Stimulated activated naive B cell treated with anti-CD40 and anti-IgM and Interleukin-4, amounts not matched to agents 10 μg/mL and 1 μg/mL and 100 μg/mL, for 72 hours (primary cell): ENCODE data around the gene CENPQ.

Experiments
- ATAC-seq, 2 donors: fragments of 150-1000 bp; cut with Tn5 transposase; replicated peaks; 2 replicates each; pipeline ENCODE4 v1.10.0; 2021; ENCODE audit warnings: moderate library complexity in 1 of 2
- DNase-seq: peaks from one replicate; pipeline ENCODE4 v3.0.0; 2021
- H3K27ac Mint-ChIP-seq: one replicate; pipeline ENCODE4 v1.8.0; 2022; ENCODE audit warnings: mild to moderate bottlenecking, mixed read lengths
- H3K27me3 Mint-ChIP-seq, 2 donors: one replicate each; pipeline ENCODE4 v1.8.0; 2022; ENCODE audit warnings: mixed read lengths in 2 of 2
- H3K36me3 Mint-ChIP-seq, 2 donors: one replicate each; pipeline ENCODE4 v1.8.0; 2022; ENCODE audit warnings: mixed read lengths in 2 of 2, mild to moderate bottlenecking in 1 of 2
- H3K4me1 Mint-ChIP-seq, 2 donors: one replicate each; pipeline ENCODE4 v1.8.0; 2022; ENCODE audit warnings: mixed read lengths in 2 of 2, mild to moderate bottlenecking in 1 of 2
- H3K4me3 Mint-ChIP-seq, 2 donors: one replicate each; pipeline ENCODE4 v1.8.0; 2022; ENCODE audit warnings: mild to moderate bottlenecking in 2 of 2, mixed read lengths in 2 of 2, moderate library complexity in 1 of 2
- H3K9me3 Mint-ChIP-seq, 2 donors: one replicate each; pipeline ENCODE4 v1.8.0; 2022; ENCODE audit warnings: mixed read lengths in 2 of 2, mild to moderate bottlenecking in 1 of 2

Gene CENPQ

GRCh38 chr6:49540614-49541013 lies 77.4 kb downstream of the CENPQ start:
- no peaks in the 10 kb centered on the region for H3K27me3 Mint-ChIP-seq
- H3K9me3 Mint-ChIP-seq, result no peaks in the 10 kb centered on the region
- no peak for ATAC-seq
- no peak overlapping the region for H3K27ac Mint-ChIP-seq
- H3K36me3 Mint-ChIP-seq, result no peaks in the 10 kb centered on the region
- DNase-seq, result no peak
- H3K4me1 Mint-ChIP-seq, result no peaks in the 10 kb centered on the region
- H3K4me3 Mint-ChIP-seq, result no peak overlapping the region

GRCh38 chr6:49541210-49541724 lies 78.1 kb downstream of the CENPQ start:
- Mint-ChIP-seq H3K9me3 (no peaks in the 10 kb centered on the region), H3K4me3 (no peak overlapping the region), H3K27ac (no peak overlapping the region), H3K36me3 (no peaks in the 10 kb centered on the region), H3K27me3 (no peaks in the 10 kb centered on the region), H3K4me1 (no peaks in the 10 kb centered on the region)
- ATAC-seq, result no peak
- no peak for DNase-seq

DNA sequence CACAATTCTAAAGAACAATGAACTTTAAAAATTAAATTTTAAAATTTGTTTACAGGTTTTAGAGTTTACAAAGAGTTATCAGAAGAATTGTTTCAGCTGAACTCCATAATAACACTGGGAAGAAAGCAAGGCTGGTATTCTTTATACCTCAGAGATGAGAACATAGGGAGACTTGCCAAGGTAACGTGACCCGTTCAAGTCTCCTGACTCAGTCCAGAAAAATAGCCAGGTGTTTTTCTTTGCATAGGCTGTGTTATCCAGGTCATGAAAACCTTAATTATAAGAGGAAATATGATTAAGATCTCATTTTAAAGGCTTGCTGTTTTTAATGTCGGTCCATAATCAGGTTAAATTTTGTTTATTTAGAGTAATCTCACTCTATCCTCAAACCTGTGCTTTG lies 78.8 kb downstream of the CENPQ start:
- no peak for DNase-seq
- Mint-ChIP-seq H3K36me3 (no peaks in the 10 kb centered on the region), H3K9me3 (no peaks in the 10 kb centered on the region), H3K4me3 (no peak overlapping the region), H3K4me1 (no peaks in the 10 kb centered on the region), H3K27ac (no peak overlapping the region), H3K27me3 (no peaks in the 10 kb centered on the region)
- ATAC-seq, result no peak
